Measurements from ENCODE around the gene FEZ2. TPM values are rescaled to one million over a fixed set of nuclear protein-coding genes. Genes with fewer than 3 reads are reported as not detected.

FEZ2 gene
- total RNA-seq, 1 donor from 2014 or later, result 39.3 TPM

DNA sequence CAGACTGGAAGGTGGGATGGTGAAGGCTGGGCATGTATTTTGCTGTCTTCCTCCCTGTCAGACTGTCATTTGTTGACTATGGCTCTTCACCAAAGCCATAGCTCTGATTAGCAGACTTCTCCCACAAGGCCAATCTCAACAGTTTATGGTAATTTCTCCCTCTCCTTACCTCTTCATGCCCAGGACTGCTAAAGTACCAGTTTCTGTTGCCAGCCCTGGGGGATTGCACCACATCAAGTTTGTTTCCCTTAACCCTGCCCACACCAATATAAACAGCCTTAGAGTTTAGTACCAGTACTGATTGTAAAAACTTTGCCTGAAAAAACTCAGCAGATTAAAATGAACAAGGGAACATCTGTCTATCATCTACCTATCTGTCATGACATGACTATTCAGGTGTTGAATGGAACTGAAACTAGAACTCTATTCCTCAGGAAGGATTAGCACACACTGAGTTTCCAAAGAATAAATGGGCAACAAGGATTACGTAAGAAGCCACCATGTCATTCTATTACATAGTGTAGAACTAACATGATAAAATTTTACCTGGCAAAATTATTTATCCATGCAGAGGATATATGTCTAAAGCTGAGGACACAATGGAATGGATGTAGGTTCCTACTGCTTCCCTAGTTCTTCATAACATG, 13.7 kb downstream of the FEZ2 start:
- H3K4me1 ChIP-seq, result no peaks in the 10 kb centered on the region
- peaks cover 0 to 37% of the 10 kb centered on the region in 2 donors for H3K36me3 ChIP-seq
- H3K4me3 ChIP-seq, result no peak overlapping the region
- TF ChIP-seq POLR2AphosphoS5 (IDR thresholded peaks at IDR 0.05; ENCODE audit: insufficient read depth in 1 of 2, low read depth in 1 of 2), result no peak
- TF ChIP-seq POLR2A (IDR thresholded peaks at IDR 0.05), result no peak
- TF ChIP-seq, protein P1, sequence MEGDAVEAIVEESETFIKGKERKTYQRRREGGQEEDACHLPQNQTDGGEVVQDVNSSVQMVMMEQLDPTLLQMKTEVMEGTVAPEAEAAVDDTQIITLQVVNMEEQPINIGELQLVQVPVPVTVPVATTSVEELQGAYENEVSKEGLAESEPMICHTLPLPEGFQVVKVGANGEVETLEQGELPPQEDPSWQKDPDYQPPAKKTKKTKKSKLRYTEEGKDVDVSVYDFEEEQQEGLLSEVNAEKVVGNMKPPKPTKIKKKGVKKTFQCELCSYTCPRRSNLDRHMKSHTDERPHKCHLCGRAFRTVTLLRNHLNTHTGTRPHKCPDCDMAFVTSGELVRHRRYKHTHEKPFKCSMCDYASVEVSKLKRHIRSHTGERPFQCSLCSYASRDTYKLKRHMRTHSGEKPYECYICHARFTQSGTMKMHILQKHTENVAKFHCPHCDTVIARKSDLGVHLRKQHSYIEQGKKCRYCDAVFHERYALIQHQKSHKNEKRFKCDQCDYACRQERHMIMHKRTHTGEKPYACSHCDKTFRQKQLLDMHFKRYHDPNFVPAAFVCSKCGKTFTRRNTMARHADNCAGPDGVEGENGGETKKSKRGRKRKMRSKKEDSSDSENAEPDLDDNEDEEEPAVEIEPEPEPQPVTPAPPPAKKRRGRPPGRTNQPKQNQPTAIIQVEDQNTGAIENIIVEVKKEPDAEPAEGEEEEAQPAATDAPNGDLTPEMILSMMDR (IDR thresholded peaks at IDR 0.05), result no peak
- H3K27me3 ChIP-seq, result no peaks in the 10 kb centered on the region
- intact Hi-C loops (cut with DNase I), result no loop called here
- no peak overlapping the region for H3K27ac ChIP-seq
- H3K9me3 ChIP-seq, result no peaks in the 10 kb centered on the region
- DNase-seq (ENCODE audit: extremely low spot score in 2 of 2), result no peak

DNA sequence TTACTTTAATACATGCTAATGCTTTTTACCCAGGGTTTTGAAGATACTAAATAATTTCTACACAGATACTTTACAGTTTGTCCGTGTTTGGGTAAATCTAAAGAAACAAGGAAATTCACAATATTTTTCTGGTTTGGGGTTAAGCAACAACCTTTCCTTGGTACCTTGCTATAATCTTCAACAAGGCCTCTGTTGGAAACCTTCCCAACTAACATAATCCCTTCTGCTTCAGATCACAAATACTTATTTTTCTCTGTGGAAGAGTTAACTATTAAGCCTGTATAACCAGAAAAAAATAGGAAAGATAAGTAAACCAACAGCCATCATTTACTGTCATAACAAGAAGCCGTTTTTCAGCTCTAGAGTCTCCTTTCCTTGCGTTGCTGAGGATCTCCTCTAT, 15.0 kb downstream of the FEZ2 start:
- H3K9me3 ChIP-seq, result no peaks in the 10 kb centered on the region
- intact Hi-C loops (cut with DNase I), result no loop called here
- H3K27ac ChIP-seq, result no peak overlapping the region

DNA sequence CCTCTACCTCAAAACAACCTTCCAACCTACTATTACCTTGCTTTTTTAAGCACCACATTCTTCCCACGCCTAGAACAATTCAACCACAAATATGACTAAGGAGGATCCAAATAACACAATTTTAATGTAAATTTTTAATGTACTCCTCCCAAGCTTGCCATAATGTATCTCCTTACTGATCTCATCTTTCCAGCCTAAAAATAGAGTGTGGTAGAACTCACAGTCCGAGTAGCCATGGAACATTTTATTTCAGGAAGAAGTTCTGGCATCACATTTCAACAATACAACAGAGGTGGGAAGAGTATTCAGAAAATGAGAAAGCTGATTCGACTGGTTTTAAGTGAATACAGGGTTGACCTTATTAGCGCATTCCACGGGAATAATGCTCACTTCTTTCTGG, 15.4 kb downstream of the FEZ2 start:
- DNase-seq (ENCODE audit: extremely low spot score in 2 of 2), result no peak
- H3K27me3 ChIP-seq, result no peaks in the 10 kb centered on the region
- intact Hi-C loops (cut with DNase I), result no loop called here
- H3K4me3 ChIP-seq, result no peak overlapping the region
- H3K36me3 ChIP-seq, result peaks cover 0 to 46% of the 10 kb centered on the region in 2 donors
- H3K9me3 ChIP-seq, result no peaks in the 10 kb centered on the region
- TF ChIP-seq POLR2A (IDR thresholded peaks at IDR 0.05) (no peak), POLR2AphosphoS5 (IDR thresholded peaks at IDR 0.05; ENCODE audit: insufficient read depth in 1 of 2, low read depth in 1 of 2) (no peak)
- TF ChIP-seq, protein P1 (IDR thresholded peaks at IDR 0.05), result no peak
- H3K27ac ChIP-seq, result no peak overlapping the region
- H3K4me1 ChIP-seq, result no peaks in the 10 kb centered on the region

More for the DNA sequence above, 15.0 kb downstream of the FEZ2 start:
- H3K27me3 ChIP-seq, result no peaks in the 10 kb centered on the region
- TF ChIP-seq POLR2A (IDR thresholded peaks at IDR 0.05) (no peak), POLR2AphosphoS5 (IDR thresholded peaks at IDR 0.05; ENCODE audit: insufficient read depth in 1 of 2, low read depth in 1 of 2) (no peak)
- TF ChIP-seq, protein P1 (IDR thresholded peaks at IDR 0.05), result no peak
- H3K4me1 ChIP-seq, result no peaks in the 10 kb centered on the region
- peaks cover 0 to 43% of the 10 kb centered on the region in 2 donors for H3K36me3 ChIP-seq
- no peak overlapping the region for H3K4me3 ChIP-seq
- DNase-seq (ENCODE audit: extremely low spot score in 2 of 2), result no peak

- TF ChIP-seq POLR2AphosphoS5 (IDR thresholded peaks at IDR 0.05; ENCODE audit: insufficient read depth in 1 of 2, low read depth in 1 of 2) (no peak), POLR2A (IDR thresholded peaks at IDR 0.05) (no peak)
- TF ChIP-seq, protein P1 (IDR thresholded peaks at IDR 0.05), result no peak
- peaks cover 0 to 55% of the 10 kb centered on the region in 2 donors for H3K36me3 ChIP-seq
- peaks cover 13% of the 10 kb centered on the region for H3K4me1 ChIP-seq
- no peaks in the 10 kb centered on the region for H3K27me3 ChIP-seq
- H3K4me3 ChIP-seq, result no peak overlapping the region
- H3K27ac ChIP-seq, result no peak overlapping the region
- no peaks in the 10 kb centered on the region for H3K9me3 ChIP-seq
- no peak for DNase-seq (ENCODE audit: extremely low spot score in 2 of 2)
- intact Hi-C loops (cut with DNase I), result no loop called here
These were observed 18.7 kb downstream of the FEZ2 start for GRCh38 chr2:36579297-36579664.

Data from vagina (tissue), 2 donors.